A549 (cell line): ENCODE results near the gene HADHB. TPM values are rescaled to one million over a fixed set of nuclear protein-coding genes. Genes with fewer than 3 reads are reported as not detected.

ENCODE experiments used
- ATAC-seq, 2 experiments: fragments of 200-7000 bp in 1 of 2; fragments of >200 bp in 1 of 2; cut with Nextera tagmentation in 1 of 2; cut with Tn5 transposase in 1 of 2; 3 replicates each; pipeline versions ENCODE4 v1.8.0 to v1.9.1; 2018 to 2020; ENCODE audit warnings: mild to moderate bottlenecking in 1 of 2, moderate library complexity in 1 of 2
- CTCF ChIA-PET: fragments of 300-600 bp; sonication (Branson Sonifier 250); formaldehyde crosslinking; extraction: SDS; loops from one replicate; lab custom pipeline; 2021; ENCODE audit warnings: antibody characterized with exemption, inconsistent platforms; lab: Yijun Ruan, JAX
- POLR2A ChIA-PET: fragments of 350-600 bp; formaldehyde crosslinking; extraction: SDS; loops from one replicate; lab custom pipeline; 2021; ENCODE audit warnings: antibody characterized with exemption, inconsistent platforms; lab: Yijun Ruan, JAX
- DNase-seq, 2 experiments: peaks; one replicate each; pipeline versions ENCODE4 v3.0.0 to v3.0.0-alpha.2; 2011 to 2016; ENCODE audit warnings: low read depth in 1 of 2, low spot score in 1 of 2
- FAIRE-seq: peaks from 2 replicates; lab custom pipeline; 2011; peaks lifted over from hg19 to GRCh38; lab: Jason Lieb, UNC
- H3K27ac ChIP-seq, 2 experiments: fragments of >200 bp; sonication (Bioruptor Twin); formaldehyde crosslinking; 3 replicates each; pipeline ENCODE4 v1.5.1; 2016 to 2017
- H3K4me1 ChIP-seq: fragments of >200 bp; sonication (Bioruptor Twin); formaldehyde crosslinking; 3 replicates; pipeline ENCODE4 v1.6.1; 2016
- H3K4me2 ChIP-seq: fragments of >200 bp; sonication (Bioruptor Twin); formaldehyde crosslinking; 3 replicates; pipeline ENCODE4 v1.6.1; 2016
- H3K4me3 ChIP-seq: fragments of >200 bp; sonication (Bioruptor Twin); formaldehyde crosslinking; 3 replicates; pipeline ENCODE4 v1.5.1; 2016
- H3K9me3 ChIP-seq: fragments of >200 bp; sonication (Bioruptor Twin); formaldehyde crosslinking; 3 replicates; pipeline ENCODE4 v1.6.1; 2016
- BCL3 ChIP-seq: fragments of >200 bp; sonication (Bioruptor Twin); formaldehyde crosslinking; IDR thresholded peaks from 3 replicates; pipeline ENCODE4 v1.6.1; 2016
- CBX2 ChIP-seq: fragments of 200-600 bp; sonication (generic); IDR thresholded peaks from 2 replicates; pipeline ENCODE4 v1.6.1; 2016; ENCODE audit warnings: low read depth, mild to moderate bottlenecking, borderline replicate concordance
- CBX8 ChIP-seq: fragments of 200-600 bp; sonication (generic); IDR thresholded peaks from 2 replicates; pipeline ENCODE4 v1.6.1; 2016
- CHD2 ChIP-seq: fragments of 150-350 bp; IDR thresholded peaks from 2 replicates; pipeline ENCODE4 v1.6.1; 2014; ENCODE audit warnings: low read length; ENCODE audit not compliant: partially characterized antibody
- CTCF ChIP-seq: fragments of >200 bp; sonication (Bioruptor Twin); formaldehyde crosslinking; IDR thresholded peaks from 3 replicates; pipeline ENCODE4 v1.5.1; 2016
- FOSB ChIP-seq: fragments of 250-450 bp; sonication (Bioruptor Pico); IDR thresholded peaks from 2 replicates; pipeline ENCODE4 v1.5.0; 2020; ENCODE audit warnings: mild to moderate bottlenecking, moderate library complexity
- GATA3 ChIP-seq: IDR thresholded peaks from 2 replicates; pipeline ENCODE4 v1.6.1; 2012; ENCODE audit warnings: borderline replicate concordance
- HEYL ChIP-seq: fragments of 250-450 bp; sonication (Bioruptor Pico); IDR thresholded peaks from 2 replicates; pipeline ENCODE4 v1.8.0; 2021; ENCODE audit warnings: mild to moderate bottlenecking, moderate library complexity
- HMGXB4 ChIP-seq: fragments of 250-450 bp; sonication (Bioruptor Pico); IDR thresholded peaks from 2 replicates; pipeline ENCODE4 v1.5.0; 2021; ENCODE audit warnings: mild to moderate bottlenecking, moderate library complexity, borderline replicate concordance
- HOXB13 ChIP-seq: fragments of 250-450 bp; sonication (Bioruptor Pico); IDR thresholded peaks from 2 replicates; pipeline ENCODE4 v1.5.0; 2020; ENCODE audit warnings: low read depth, mild to moderate bottlenecking, moderate library complexity
- MAFK ChIP-seq: fragments of 450-650 bp; IDR thresholded peaks from 2 replicates; pipeline ENCODE4 v1.6.1; 2014; ENCODE audit not compliant: partially characterized antibody
- NFE2L2 ChIP-seq: fragments of 150-350 bp; conservative IDR thresholded peaks from 2 replicates; pipeline ENCODE4 v1.6.1; 2014; ENCODE audit warnings: low read length
- NPAS2 ChIP-seq: fragments of 250-450 bp; sonication (Bioruptor Pico); IDR thresholded peaks from 2 replicates; pipeline ENCODE4 v1.8.0; 2022; ENCODE audit warnings: mild to moderate bottlenecking, moderate library complexity, borderline replicate concordance
- NR3C1 ChIP-seq: fragments of >200 bp; sonication (Bioruptor Twin); formaldehyde crosslinking; IDR thresholded peaks from 3 replicates; pipeline ENCODE4 v1.6.1; 2017
- PBX3 ChIP-seq: IDR thresholded peaks from 2 replicates; pipeline ENCODE4 v1.6.1; 2012
- RCOR1 ChIP-seq: fragments of 150-350 bp; IDR thresholded peaks from 2 replicates; pipeline ENCODE4 v1.6.1; 2014; ENCODE audit warnings: antibody characterized with exemption, low read length, low read depth
- SMC3 ChIP-seq: fragments of >200 bp; sonication (Bioruptor Twin); formaldehyde crosslinking; IDR thresholded peaks from 3 replicates; pipeline ENCODE4 v1.6.1; 2018; ENCODE audit warnings: inconsistent platforms
- SREBF2 ChIP-seq: fragments of 450-650 bp; IDR thresholded peaks from 2 replicates; pipeline ENCODE4 v1.6.1; 2014; ENCODE audit warnings: mild to moderate bottlenecking, moderate library complexity
- TFCP2L1 ChIP-seq: fragments of 250-450 bp; sonication (Bioruptor Pico); IDR thresholded peaks from 2 replicates; pipeline ENCODE4 v1.5.0; 2021; ENCODE audit warnings: mild to moderate bottlenecking
- ZC3H11A ChIP-seq: fragments of 450-650 bp; IDR thresholded peaks from 2 replicates; pipeline ENCODE4 v1.6.1; 2014; ENCODE audit warnings: antibody characterized with exemption, mild to moderate bottlenecking
- WGBS: methylation state at CpG from one replicate; pipeline ENCODE4 v1.1.6; 2017; ENCODE audit errors: missing lambda C conversion rate; 5-methylcytosine and 5-hydroxymethylcytosine counted together
- polyA plus RNA-seq, 4 experiments: library from polyadenylated mRNA; depleted of rRNA in 3 of 4; stranded (reverse); fragments of >200 nt; fragmentation: RNase III in 1 of 4; extraction: RNeasy Plus Mini Kit Qiagen cat#74134 plus additional on column Dnase treatment in 1 of 4; gene quantifications; 2 replicates in 3 of 4; 3 replicates in 1 of 4; pipeline ENCODE4 v1.2.3, GENCODE V29; 2011 to 2017

The HADHB gene
- polyA plus RNA-seq, 2 of the 4 experiments (the other 2 are of a cell fraction) = 95.4 to 161 TPM

DNA sequence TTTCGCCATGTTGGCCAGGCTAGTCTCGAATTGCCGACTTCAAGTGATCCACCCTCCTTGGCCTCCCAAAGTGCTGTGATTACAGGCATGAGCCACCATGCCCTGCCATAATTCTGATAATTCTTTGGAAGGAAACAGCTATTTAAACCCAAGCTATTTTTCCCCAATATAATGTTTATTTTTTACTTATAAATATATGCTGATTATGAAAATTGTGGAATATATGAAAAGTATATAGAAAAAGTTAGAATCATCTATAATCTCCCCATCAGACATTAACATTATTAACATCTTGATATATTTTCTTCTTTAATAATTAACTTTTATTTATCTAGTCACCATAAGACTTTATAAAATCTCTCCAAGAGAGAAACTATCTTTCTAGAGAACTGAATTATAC lies 41.2 kb downstream of the HADHB start:
- POLR2A ChIA-PET = no interaction called here
- no peak for FAIRE-seq

DNA sequence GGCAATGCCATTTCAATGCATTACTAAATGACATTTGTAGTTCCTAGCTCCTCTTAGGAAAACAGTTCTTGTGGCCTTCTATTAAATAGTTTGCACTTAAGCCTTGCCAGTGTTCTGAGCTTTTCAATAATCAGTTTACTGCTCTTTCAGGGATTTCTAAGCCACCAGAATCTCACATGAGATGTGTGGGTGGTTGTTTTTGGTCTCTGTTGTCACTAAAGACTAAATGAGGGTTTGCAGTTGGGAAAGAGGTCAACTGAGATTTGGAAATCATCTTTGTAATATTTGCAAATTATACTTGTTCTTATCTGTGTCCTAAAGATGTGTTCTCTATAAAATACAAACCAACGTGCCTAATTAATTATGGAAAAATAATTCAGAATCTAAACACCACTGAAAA lies 45.3 kb downstream of the HADHB start:
- POLR2A ChIA-PET = no interaction called here
- WGBS = 65% methylated on average over 1 of the region's 1 CpG

More for the DNA sequence above, 41.2 kb downstream of the HADHB start:
- Histone ChIP-seq H3K27ac (no peak overlapping the region), H3K4me2 (no peak overlapping the region), H3K4me3 (no peak overlapping the region), H3K9me3 (no peaks in the 10 kb centered on the region), H3K4me1 (peaks cover 6% of the 10 kb centered on the region; the same call in 2 of the 3 replicates)
- ATAC-seq (no peak), DNase-seq (no peak)
- CTCF ChIA-PET = interaction anchor here (1.1 kb wide), 1 partner anchor 28 kb away, joined by 3 read pairs; no protein-coding TSS in a partner anchor
- TF ChIP-seq CBX8 (no peak), NPAS2 (CRISPR knock-in tag) (no peak), PBX3 (no peak), HMGXB4 (CRISPR knock-in tag) (no peak), CBX2 (no peak), TFCP2L1 (no peak), CHD2 (no peak), HEYL (CRISPR knock-in tag) (no peak), CTCF (no peak), GATA3 (no peak), SREBF2 (no peak), MAFK (no peak), NFE2L2 (no peak), SMC3 (no peak), HOXB13 (CRISPR knock-in tag) (no peak), ZC3H11A (no peak)
- WGBS = 93% methylated on average over 3 of the region's 3 CpGs

More for the DNA sequence above, 45.3 kb downstream of the HADHB start:
- ATAC-seq (no peak), FAIRE-seq (no peak), DNase-seq (no peak)
- CTCF ChIA-PET = interaction anchor here (1.4 kb wide), 1 partner anchor 16 kb away, joined by 3 read pairs; no protein-coding TSS in a partner anchor
- Histone ChIP-seq H3K4me3 (no peak overlapping the region), H3K4me1 (no peaks in the 10 kb centered on the region), H3K4me2 (no peak overlapping the region), H3K9me3 (no peaks in the 10 kb centered on the region)
- TF ChIP-seq HEYL (CRISPR knock-in tag) (no peak), RCOR1 (no peak), ZC3H11A (no peak), BCL3 (no peak), FOSB (no peak), GATA3 (no peak), NR3C1 (no peak)
- TF ChIP-seq, all 56 proteins: peak for 0
- H3K27ac ChIP-seq = no peak overlapping the region
